GM12878 (cell line): ENCODE results near the gene TCERG1L.

ENCODE experiments used
- RB1 ChIP-seq: fragments of 450-650 bp; formaldehyde crosslinking; IDR thresholded peaks from 2 replicates; pipeline ENCODE4 v1.6.1; 2017; ENCODE audit warnings: mild to moderate bottlenecking, borderline replicate concordance
- RBBP5 ChIP-seq: fragments of 200-600 bp; sonication (generic); conservative IDR thresholded peaks from 2 replicates; pipeline ENCODE4 v1.6.1; 2016
- TF ChIP-seq, protein P1 (sequence below), 3 experiments: IDR thresholded peaks in 2 of 3; conservative IDR thresholded peaks in 1 of 3; 2 replicates each; pipeline ENCODE4 v1.5.1; 2011; ENCODE audit warnings: low read depth in 3 of 3, low read length in 3 of 3, mild to moderate bottlenecking in 3 of 3, control low read depth in 2 of 3, moderate library complexity in 2 of 3, inconsistent platforms in 1 of 3, mixed read lengths in 1 of 3; ENCODE audit not compliant: control insufficient read depth in 2 of 3, insufficient read depth in 1 of 3; ENCODE audit errors: extremely low read depth in 1 of 3
- TF ChIP-seq, protein P2 (sequence below): IDR thresholded peaks from 2 replicates; pipeline ENCODE4 v1.6.1; 2012; ENCODE audit warnings: low read depth, low read length, improper control_type of control experiment

DNA sequence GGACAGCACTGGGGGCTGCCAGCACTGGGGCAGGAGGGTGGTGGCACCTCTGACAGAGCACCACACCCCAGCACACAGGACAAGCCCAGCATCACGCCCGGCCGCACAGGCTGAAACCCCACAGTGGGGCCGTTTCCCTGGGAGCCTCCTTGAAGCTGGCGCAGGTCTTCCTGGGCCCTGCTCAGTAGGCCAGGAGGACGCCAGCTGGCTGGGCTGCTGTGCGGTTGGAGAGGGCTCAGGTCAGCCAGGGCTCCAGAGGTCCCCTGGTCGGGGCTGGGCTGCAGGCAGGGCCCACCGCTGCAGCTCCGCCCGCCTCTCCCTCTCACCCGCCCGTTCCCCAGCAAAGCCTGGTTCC lies 137.3 kb downstream of the TCERG1L start:
- no peak for TF ChIP-seq RBBP5
- TF ChIP-seq, protein P1, sequence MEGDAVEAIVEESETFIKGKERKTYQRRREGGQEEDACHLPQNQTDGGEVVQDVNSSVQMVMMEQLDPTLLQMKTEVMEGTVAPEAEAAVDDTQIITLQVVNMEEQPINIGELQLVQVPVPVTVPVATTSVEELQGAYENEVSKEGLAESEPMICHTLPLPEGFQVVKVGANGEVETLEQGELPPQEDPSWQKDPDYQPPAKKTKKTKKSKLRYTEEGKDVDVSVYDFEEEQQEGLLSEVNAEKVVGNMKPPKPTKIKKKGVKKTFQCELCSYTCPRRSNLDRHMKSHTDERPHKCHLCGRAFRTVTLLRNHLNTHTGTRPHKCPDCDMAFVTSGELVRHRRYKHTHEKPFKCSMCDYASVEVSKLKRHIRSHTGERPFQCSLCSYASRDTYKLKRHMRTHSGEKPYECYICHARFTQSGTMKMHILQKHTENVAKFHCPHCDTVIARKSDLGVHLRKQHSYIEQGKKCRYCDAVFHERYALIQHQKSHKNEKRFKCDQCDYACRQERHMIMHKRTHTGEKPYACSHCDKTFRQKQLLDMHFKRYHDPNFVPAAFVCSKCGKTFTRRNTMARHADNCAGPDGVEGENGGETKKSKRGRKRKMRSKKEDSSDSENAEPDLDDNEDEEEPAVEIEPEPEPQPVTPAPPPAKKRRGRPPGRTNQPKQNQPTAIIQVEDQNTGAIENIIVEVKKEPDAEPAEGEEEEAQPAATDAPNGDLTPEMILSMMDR (IDR thresholded peaks at IDR 0.05 in 2 of 3, conservative IDR thresholded peaks at IDR 0.05 in 1 of 3; ENCODE audit: control insufficient read depth in 2 of 3, extremely low read depth in 1 of 3, insufficient read depth in 1 of 3, low read depth in 3 of 3, low read length in 3 of 3) = no peak
- TF ChIP-seq RB1 = no peak
- TF ChIP-seq, protein P2, sequence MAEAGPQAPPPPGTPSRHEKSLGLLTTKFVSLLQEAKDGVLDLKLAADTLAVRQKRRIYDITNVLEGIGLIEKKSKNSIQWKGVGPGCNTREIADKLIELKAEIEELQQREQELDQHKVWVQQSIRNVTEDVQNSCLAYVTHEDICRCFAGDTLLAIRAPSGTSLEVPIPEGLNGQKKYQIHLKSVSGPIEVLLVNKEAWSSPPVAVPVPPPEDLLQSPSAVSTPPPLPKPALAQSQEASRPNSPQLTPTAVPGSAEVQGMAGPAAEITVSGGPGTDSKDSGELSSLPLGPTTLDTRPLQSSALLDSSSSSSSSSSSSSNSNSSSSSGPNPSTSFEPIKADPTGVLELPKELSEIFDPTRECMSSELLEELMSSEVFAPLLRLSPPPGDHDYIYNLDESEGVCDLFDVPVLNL = no peak
